Stimulated activated CD8-positive, alpha-beta memory T cell treated with anti-CD3 and anti-CD28 coated beads, Interleukin-7, amount 100 ng/mL, for 48 hours (primary cell): Measurements from ENCODE around the gene GMDS.
"Not testable (repeated sequence)": the region's sequence is repeated elsewhere in the genome, so short reads cannot be mapped to it uniquely, and the experiment has no call there.

Experiments
- DNase-seq, 2 donors: peaks; one replicate each; pipeline ENCODE4 v3.0.0-alpha.2; 2020; ENCODE audit warnings: low read depth in 1 of 2; ENCODE audit errors: extremely low read depth in 1 of 2

Gene GMDS

DNA sequence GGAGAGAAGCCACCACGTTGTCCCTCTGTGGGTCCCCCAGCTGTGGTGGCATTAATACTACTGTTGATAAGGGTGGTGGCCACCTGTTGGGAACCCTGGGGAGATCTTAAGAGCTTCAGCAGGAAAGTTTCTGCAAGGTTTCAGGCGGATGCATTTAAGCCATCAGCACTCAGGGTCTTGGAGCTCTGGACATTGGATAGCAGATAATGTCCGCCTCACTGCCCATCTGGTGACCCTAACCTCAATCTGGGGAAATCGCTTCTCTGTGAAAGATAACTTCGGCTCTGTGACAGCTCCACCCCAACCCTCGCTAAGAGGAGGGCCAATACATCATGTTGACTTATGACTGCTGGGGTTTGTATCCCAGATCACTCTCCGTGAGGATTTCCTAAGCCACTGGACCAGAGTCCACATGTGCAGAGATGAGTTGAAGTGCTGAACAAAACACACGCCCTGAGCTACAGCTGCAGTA lies 542.8 kb downstream of the GMDS start:
- no peak for DNase-seq

DNA sequence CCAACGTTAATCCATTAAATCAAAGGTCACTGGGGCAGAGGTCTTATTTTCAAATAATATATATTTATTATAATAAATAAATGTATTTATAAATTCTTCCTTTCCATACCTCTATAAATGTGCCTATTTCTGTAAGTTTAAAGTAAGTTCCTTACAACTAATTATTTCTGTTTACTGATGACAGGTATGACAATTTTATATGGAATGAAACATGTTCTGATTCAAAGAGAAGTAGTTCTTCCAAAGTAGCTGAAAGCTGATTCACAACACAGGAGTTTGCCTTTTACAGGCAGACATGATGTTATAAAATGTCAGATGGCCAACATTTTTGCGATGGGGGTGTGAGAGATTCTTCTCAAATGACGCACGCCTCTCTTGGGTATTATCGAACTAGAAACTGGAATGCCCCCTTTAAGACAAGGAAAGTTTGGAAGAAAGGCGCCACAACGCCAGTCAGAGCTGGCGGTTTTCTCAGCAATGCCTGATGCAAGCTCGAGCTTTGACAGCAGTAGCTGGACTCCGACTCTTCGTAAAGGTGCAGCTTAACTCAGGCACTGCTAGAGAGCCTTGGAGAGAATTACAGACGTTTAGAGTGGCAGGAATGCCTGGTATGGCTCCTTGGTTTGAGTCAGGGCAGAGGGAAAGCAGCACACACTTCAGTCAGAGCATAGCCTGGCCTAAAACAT lies 543.6 kb downstream of the GMDS start:
- DNase-seq: no peak

DNA sequence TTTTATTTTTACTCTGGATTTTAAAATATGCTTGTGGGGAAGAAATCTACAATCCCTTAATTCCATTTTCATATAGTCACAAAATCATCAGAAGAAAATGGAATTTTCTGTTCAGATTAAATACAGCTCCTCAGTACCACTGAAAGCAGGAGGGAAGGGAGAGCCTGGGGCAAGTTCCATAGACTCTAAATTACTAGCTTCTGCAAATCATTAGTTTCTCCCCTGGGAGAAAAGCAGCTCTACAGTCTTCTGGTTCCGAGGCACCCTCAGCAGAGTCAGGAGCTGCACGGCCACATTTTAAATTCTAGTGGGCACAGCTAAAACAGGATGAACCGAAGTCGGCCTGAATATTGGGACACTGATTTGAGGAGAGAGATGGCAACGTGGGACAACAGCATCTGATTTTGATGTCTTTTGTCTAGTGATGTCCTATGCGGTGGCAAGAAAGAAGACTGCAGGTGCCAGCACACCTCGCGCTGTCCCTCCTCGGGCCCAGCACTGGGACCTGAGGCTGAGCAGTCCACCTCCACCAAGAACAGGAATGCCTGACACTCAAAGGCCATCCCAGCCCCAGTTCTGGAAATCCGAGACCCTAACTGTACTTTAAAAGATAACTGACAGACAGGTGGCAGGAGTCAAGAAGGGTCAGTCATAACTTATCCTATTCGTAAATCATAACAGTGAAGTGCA lies 545.0 kb downstream of the GMDS start:
- no peak for DNase-seq

DNA sequence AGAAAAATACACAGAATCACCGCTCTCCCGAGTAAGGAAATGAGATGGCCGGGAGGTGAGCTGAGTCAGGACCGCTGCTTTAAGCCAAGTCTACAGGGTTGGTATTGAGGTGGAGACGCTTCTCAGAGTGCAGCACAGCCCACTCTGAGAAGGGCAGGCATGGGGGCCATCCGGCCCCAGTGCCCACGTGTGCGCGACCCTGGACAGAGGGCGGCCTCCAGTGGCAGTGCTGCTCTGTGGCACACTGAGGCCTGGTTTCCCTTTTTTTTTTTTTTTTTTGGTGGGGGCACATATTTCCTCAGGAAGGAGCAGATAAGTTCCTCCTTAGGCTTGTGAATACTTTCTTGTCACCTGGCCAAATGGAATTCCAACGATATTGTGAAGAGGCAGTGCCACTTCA lies 546.9 kb downstream of the GMDS start:
- no peak for DNase-seq

DNA sequence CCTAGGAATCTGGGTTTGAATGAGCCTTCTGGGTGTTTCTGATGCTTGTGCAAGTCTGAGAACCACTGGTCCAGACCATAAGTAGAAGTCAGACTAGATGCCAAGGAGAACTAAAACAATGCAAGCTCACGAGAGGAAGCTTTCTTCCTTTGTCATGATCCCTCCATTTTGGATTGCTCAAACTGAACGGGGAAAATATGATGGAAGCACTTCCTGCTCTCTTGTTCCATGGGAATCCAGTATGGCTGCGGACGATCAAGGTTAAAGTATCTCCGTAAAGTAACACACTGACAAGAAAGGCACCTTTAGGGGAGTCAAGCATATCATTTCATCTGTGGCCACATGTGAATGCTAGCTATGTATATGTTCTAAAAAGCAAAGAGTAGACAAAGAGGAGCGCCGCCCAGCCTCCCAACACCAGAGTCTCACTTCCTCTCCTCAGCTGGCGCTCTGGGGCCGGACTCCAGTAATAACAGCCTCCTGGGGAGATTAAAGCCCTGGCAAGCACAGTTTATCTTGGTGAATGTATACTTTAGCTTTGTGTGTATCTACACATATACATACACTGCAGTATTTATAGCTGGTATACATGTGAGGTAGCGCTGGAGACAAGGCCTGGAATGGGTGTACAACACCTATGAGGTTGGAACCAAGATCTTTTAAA lies 547.6 kb downstream of the GMDS start:
- DNase-seq: no peak

DNA sequence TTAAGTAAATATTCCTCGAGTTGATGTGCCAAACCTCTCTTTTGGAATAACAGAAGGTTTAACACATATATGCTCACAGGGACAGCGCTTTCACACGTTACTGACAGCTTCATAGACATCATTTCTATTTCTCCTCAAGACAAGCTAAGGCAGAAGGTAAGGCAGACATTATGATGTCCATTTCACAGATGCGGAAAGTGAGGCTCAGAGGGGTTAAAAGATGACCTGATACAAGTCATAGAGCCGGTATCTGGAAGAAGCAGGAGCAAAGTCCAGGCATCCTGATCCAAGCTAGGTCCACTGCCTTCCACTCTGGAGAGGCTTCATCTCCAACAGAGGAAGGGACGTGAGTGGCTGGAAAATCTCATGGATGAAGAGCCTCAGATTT lies 548.9 kb downstream of the GMDS start:
- DNase-seq: no peak

DNA sequence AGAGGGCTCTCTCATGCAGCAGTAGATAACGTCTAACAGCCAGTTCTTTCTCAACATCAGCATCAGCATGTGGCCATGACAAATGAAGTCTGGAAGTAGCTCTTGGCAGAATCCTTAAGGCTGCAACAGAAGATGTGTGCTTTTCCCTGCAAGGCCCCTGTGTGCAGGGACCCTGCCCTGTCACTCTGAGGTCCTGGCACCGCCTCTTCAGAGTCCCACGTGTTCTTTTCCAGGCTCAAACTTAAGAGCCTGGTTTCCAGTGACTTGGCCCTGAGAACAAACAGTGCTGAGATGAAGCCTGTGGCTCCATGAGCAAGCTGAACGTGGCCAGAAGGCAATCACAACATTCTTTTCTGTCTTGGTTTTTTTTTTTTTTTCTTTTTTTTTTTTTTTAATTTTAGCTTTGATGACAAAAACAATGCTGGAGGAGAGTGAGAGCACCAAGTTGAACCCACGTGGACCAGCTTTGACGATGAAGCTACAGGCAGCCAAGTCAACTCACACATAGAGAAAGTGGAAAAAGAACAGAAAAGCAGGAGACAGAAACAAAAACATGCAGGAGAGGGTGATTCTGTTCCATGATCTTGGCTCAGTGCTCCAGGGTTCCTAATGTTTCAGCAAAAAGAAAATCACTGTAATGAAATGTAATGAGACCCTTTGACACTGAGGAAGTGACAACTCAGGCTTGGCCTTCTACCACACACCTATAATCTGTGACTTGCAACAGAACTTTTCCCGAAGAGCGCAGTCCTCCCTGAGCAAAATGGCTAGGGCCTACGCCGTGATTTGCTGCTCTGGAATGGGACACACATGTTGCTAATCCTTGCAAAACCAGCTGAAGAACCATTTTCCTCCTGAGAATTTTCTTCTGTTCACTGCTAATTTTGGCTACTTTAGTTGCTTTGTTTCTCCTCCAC lies 549.6 kb downstream of the GMDS start:
- DNase-seq: no peak

DNA sequence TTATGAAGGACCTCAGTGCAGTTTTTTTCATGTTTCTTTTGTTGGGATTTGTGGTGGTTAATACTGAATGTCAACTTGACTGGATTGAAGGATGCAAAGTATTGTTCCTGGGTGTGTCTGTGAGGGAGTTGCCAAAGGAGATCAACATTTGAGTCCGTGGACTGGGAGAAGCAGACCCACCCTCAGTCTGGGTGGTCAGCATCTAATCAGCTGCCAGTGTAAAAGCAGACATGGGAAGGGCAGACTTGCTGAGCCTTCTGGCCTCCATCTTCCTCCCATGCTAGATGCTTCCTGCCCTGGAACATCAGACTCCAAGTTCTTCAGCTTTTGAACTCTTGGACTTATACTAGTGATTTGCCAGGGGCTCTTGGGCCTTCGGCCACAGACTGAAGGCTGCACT lies 553.6 kb downstream of the GMDS start:
- DNase-seq: not testable (repeated sequence)

DNA sequence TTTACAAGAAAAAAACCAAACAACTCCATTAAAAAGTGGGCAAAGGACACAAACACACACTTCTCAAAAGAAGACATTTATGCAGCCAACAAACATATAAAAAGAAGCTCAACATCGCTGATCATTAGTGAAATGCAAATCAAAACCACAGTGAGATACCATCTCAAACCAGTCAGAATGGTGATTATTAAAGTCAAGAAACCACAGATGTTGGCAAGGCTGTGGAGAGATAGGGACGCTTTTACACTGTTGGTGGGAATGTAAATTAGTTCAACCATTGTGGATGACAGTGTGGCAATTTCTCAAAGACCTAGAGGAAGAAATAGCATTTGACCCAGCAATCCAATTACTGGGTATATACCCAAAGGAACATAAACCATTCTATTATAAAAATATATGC lies 554.7 kb downstream of the GMDS start:
- not testable (repeated sequence) for DNase-seq

DNA sequence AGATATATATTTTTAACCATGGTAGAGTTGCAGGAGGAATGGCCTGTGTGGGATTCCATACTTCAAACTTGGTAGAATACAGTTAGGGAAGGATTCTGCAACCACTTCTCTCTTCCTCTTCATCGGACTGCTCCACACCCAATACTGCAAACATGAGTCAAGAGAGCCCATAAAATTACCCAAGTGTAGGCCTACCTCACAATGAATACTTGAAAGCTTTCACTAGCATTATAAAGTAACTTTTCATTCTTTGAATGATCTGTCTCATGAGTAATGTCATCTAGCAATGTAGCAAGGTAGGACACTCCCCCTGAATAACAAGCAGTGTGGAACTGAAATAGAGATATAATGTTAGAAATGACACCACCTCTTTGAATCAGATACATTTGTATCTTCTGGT lies 556.3 kb downstream of the GMDS start:
- no peak for DNase-seq

DNA sequence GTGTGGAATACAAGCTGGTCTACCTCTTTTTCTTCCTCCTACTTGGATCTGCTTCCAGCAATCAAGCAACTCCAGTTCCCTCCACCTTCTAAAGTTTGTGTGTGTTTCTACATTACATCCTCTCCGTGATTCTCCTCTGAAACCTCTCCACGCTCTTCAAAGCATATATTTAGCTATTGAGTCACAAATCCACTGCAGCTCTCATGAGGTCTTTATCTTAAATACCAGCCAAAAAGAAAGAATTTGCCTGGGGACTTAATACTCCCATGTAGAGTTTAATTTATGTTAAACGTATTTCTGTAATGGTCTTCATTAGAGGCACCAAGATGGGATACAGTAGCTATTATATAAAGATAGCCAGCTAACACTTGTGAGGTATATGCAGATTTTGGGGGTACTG lies 557.0 kb downstream of the GMDS start:
- DNase-seq: no peak

DNA sequence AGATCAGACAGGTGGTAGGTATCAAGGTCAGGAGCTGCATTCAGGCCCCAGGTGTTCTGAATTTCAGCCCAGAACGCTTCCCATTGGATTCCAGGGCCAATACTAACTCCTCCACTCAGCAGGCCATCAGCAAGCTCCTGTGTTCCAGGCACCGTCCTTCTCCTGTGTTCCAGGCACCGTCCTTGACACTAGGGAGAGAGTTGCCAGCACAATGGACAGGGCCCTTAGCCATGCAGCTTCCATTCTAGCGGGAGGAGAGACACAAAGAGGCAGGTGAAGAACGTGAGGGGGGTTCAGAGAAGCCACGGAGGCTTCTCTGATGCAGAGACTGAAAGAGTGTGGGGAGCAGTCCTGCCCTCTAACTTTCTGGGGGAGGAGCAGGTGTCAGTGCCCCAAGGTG lies 558.0 kb downstream of the GMDS start:
- no peak for DNase-seq

DNA sequence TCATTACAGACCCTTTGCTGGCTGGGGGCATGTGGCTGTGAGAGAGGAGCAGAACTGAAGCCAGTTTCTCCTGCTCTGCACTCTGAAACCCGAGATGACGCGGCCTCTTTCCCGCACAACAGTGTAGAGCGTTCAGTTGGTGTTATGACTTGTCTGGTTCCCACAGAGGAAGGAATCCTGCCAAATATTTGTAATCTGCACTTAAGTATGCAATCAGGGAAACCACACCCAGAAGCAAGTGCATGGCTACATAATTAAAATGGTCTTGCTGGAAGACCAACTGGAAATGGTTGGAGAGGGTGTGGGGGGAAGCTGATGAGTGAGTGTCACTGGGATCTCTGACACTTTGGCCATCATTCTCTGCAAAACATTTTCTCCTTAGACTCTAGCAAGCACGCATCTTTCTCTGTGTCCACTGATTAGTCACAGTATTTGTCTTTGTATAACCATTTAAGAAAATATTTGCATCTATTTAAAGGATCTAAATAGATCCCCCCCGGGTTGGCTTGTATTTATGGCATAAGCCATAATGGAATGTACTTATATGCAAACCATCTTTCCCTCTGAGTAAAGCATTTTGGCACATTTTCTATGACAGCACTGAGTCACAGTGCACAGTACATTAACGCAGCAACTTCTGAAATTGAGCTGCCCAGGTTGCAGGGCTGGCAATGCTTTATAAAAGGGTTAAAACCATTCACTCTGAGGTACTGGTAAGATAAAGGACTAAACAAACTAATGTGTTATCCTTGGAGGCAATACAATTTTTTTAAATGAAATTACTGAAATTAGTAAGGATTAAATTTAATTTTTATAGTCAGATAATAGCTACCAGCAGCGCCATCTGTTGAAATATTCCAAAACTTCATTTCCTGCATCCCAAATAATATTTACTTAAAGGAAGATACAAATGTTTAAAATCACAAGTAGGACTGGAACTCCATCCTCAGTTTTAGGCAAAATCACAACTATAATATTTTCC lies 559.0 kb downstream of the GMDS start:
- DNase-seq: no peak

DNA sequence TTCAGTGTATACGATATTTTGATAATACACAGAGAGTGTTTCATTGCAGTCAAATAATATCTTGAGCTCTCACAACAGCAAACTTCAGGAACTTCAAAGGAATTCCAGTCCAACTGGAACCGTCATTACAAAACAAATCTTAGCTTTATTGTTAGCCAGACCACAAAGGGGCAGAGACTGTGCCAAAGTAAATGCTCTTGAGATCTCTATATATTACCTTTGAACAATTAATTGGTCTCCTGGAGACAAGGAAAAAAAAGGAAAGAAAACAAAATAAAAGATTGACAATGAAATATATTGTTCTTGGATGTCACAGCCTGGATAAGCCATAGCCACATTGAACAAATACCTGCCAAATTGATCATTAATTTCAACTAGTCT lies 565.7 kb downstream of the GMDS start:
- no peak for DNase-seq

DNA sequence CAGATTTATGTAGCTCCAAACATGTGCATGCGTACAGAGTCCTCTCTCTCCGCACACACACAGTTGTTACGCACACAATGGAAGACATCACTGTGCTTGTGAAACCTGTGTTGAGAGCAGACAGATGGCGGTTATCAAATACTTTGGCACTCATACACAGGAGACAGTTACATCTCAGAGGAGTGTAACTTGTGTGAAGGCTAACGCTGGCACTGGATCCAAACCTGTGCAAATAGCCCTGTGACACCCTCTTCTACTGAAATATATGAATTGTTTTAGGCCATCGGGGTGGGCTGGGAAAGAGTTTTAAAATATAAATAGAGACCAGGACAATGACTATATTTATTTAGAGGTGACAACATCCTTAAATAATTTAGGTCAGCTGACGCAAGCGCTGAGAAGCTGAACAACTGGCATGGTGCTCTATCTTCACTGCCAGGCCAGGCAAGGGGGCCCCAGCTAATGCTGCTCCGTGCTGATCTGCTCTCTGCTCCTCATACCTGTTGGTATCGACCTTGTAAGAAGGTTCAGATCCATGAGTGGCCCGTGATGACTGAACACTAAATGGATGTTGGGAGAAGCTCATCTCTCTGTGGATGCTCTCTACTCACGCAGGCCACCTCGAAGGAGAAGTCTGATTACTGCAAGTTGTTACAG lies 566.2 kb downstream of the GMDS start:
- no peak for DNase-seq

DNA sequence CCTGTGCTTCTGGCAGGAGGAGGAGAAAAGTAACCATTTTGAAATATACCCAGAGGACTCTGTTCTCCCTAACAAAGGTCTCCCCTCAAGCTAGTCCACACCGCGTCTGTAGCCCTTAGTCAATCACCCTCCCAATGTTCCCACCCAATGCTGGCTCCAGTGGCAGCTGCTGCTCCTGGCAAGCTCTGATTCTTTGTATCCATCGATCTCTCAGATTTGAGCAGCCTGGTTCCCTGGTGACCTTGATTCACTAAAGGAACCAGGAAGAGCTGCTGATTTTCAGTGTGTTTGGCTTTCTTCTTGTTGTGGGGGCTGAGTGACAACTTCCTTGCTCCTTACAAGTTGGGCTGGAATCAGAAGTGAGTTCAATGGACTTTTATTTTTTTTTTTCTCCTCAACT lies 567.2 kb downstream of the GMDS start:
- no peak for DNase-seq

DNA sequence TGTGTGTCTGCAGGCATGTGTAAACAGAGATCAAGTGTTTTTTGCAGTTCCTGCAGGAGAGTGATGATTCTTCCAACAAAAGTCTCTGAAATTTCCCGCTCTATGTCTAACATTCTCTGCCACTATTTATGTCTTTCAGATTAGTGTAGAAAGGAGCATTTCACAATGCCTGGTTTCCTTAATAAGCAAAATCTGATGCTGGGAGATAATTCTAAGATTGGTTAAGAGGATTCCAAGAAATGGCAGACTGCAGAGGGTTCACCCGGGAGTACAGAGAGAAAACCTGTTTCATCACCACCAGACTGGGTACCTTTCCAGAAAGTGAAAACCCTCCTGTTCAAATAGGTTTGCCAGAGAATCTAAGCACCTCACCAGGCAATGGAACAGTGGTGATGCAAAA lies 573.0 kb downstream of the GMDS start:
- no peak for DNase-seq

DNA sequence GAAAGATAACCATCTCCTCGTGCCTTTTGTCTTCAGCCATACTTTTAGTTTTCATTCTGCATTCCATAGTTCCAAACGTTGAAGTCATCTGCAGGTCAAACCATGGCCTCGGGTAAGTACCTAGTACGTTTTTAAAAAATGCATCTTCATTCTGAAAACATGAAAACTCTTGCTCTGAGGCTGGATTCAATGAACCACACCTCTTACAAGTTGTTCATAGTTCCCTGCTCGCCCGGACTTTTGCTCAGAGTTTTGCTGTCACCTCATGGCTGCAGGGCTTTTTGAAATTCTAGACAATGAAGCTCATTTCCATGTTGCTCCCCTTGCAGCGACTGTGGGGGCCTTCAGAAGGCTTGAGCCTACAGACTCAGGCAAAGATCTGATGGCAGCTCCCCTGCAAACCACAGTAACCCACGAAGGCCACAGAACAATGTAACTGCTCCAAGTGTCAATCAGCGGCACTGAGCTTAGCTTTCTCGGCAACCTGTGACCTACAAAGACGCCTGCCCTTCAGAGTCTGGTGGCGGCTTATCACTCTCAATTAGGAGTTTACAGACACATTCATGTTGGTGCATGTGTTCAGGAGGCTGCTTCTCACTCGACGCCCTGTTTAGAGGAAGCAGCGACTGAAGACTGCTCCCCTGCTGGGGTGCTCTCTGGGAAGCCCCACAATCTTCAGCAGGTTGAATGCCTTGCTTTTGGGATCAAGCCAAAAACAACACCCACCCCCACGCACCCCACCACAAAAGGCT lies 574.5 kb downstream of the GMDS start:
- DNase-seq: no peak

DNA sequence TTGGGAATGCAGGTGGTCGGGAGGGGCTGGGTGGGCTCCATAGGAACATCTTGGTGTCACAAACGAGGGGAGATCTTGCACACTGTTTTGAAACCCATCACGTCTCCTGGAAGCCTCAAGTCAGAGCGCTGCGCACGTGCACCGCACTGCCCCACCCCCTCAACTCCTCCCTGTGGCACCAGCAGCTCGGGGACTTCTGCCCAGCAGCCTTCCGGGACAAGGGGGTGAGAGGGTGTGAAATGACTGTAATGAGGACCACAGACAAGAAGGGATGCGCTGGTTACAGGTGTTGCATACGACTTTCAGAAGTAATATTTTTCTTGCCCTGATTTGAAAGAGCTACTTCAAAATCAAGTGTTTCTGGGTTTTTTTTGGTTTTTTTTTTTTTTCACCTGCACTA lies 575.4 kb downstream of the GMDS start:
- DNase-seq: no peak
